SK-N-SH treated with all-trans-retinoic acid at 6 μM for 48 hours (cell line): ENCODE measurements around the gene CD47.

Experiments
- ARNTL ChIP-seq: fragments of 450-650 bp; formaldehyde crosslinking; IDR thresholded peaks from 2 replicates; pipeline ENCODE4 v1.5.0; 2020; ENCODE audit warnings: low read depth, mild to moderate bottlenecking, moderate library complexity, borderline replicate concordance
- BACH2 ChIP-seq: fragments of 250-450 bp; sonication (Bioruptor Pico); IDR thresholded peaks from 2 replicates; pipeline ENCODE4 v1.9.0; 2021; ENCODE audit warnings: mild to moderate bottlenecking, borderline replicate concordance
- PATZ1 ChIP-seq: fragments of 250-450 bp; sonication (Bioruptor Pico); IDR thresholded peaks from 2 replicates; pipeline ENCODE4 v1.8.0; 2020; ENCODE audit warnings: mild to moderate bottlenecking, moderate library complexity, borderline replicate concordance
- POU6F1 ChIP-seq: fragments of 250-450 bp; sonication (Bioruptor Pico); IDR thresholded peaks from 2 replicates; pipeline ENCODE4 v1.8.0; 2021; ENCODE audit warnings: low read depth, mild to moderate bottlenecking, moderate library complexity, borderline replicate concordance
- RARB ChIP-seq: fragments of 250-450 bp; sonication (Bioruptor Pico); IDR thresholded peaks from 2 replicates; pipeline ENCODE4 v1.8.0; 2021; ENCODE audit warnings: mild to moderate bottlenecking, moderate library complexity
- ZC3H10 ChIP-seq: fragments of 250-450 bp; sonication (Bioruptor Pico); IDR thresholded peaks from 2 replicates; pipeline ENCODE4 v1.5.1; 2021; ENCODE audit warnings: mild to moderate bottlenecking, moderate library complexity
- ZFP3 ChIP-seq: fragments of 250-450 bp; sonication (Bioruptor Pico); IDR thresholded peaks from 2 replicates; pipeline ENCODE4 v1.5.0; 2020; ENCODE audit warnings: mild to moderate bottlenecking, moderate library complexity

- TF ChIP-seq PATZ1 (CRISPR knock-in tag) (no peak), ZC3H10 (no peak), RARB (CRISPR knock-in tag) (no peak), POU6F1 (CRISPR knock-in tag) (no peak), ZFP3 (CRISPR knock-in tag) (no peak), ARNTL (no peak), BACH2 (CRISPR knock-in tag) (no peak)
Measured at GRCh38 chr3:108100906-108101660, 10.3 kb upstream of the CD47 start.
